NB4 (cell line): ENCODE measurements around the gene HCFC1.

Experiments
- MYC ChIP-seq: IDR thresholded peaks from 2 replicates; pipeline ENCODE4 v1.6.1; 2011; ENCODE audit warnings: low read depth, low read length
- TF ChIP-seq, protein P1 (sequence below): IDR thresholded peaks from one replicate; pipeline ENCODE4 v1.5.1; 2012; ENCODE audit warnings: low read depth, low read length

DNA sequence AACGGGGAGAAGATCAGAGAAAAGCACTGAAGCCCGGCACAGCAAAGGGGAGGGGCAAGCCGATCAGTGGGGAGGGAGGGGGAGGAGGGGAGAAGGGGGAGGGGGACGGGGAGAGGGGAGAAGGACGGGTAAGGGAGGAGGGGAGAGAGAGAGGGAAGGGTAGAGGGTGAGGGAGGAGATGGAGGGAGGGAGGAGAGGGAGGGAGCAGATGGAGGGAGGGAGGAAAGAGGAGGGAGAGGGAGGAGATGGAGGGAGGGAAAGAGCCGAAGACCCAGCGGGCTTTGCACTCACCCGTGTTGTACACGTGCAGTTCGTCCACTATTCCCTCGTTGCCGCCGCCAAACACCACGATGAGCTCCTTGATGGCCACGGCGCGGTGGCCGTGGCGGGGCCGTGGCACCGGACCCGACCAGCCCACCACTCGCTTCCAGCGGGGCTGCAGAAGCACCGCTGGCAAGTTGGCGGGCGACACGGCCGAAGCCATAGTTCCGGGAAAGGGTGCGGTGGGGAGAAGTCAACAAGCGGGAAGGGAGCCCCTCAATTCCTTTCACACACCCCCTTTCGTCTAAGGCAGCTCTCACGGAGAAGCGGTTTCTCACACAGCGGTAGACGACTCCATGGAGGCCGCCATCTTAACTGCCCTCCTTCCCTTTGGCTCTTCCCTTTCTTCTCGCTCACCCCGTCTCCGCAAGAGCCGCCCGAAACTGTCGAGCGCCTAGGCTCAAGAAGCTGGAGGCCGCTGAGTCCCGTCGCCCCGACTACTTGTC is 1.1 kb downstream of the HCFC1 start:
- TF ChIP-seq, protein P1, sequence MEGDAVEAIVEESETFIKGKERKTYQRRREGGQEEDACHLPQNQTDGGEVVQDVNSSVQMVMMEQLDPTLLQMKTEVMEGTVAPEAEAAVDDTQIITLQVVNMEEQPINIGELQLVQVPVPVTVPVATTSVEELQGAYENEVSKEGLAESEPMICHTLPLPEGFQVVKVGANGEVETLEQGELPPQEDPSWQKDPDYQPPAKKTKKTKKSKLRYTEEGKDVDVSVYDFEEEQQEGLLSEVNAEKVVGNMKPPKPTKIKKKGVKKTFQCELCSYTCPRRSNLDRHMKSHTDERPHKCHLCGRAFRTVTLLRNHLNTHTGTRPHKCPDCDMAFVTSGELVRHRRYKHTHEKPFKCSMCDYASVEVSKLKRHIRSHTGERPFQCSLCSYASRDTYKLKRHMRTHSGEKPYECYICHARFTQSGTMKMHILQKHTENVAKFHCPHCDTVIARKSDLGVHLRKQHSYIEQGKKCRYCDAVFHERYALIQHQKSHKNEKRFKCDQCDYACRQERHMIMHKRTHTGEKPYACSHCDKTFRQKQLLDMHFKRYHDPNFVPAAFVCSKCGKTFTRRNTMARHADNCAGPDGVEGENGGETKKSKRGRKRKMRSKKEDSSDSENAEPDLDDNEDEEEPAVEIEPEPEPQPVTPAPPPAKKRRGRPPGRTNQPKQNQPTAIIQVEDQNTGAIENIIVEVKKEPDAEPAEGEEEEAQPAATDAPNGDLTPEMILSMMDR: no peak
- TF ChIP-seq MYC: peak; percentile 59
